NAMALWA (cell line): ENCODE data around the gene PPP2R2B.
"Not testable (repeated sequence)": the region's sequence is repeated elsewhere in the genome, so short reads cannot be mapped to it uniquely, and the experiment has no call there.

Experiments used
- DNase-seq: peaks from one replicate; pipeline ENCODE4 v3.0.0-alpha.2; 2015; ENCODE audit warnings: low spot score

Gene PPP2R2B

DNA sequence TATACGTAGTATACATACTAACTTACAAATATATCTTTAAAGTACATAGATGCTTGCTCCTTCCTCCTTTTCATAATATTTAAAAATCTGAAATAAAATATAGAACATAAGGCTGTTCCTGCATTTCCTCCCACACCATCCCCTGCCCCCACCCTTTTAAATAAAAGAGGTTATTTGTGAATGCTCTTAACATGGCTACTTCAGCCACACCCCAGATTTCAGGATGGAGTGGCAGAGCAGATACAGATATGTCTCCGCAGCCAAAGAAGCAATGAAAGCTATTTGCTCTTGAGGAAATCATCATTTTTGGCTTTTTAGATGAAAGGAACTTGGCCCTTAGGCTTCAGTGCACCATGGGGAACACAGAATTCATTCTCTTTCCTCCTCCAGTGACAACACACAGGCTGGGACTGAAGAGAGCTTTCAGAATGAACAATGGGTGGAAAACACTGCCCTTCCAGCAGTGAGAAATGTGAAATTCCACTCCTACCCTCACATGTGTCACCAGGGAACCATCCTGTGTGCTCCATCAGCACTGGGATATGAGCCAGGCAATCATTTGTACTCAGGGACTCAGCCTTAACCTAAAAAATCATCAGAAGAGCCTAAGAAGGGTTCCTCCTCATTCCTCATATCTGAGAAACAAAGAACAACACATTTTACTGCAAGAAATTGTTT is 134.3 kb downstream of the PPP2R2B start:
- DNase-seq: no peak

DNA sequence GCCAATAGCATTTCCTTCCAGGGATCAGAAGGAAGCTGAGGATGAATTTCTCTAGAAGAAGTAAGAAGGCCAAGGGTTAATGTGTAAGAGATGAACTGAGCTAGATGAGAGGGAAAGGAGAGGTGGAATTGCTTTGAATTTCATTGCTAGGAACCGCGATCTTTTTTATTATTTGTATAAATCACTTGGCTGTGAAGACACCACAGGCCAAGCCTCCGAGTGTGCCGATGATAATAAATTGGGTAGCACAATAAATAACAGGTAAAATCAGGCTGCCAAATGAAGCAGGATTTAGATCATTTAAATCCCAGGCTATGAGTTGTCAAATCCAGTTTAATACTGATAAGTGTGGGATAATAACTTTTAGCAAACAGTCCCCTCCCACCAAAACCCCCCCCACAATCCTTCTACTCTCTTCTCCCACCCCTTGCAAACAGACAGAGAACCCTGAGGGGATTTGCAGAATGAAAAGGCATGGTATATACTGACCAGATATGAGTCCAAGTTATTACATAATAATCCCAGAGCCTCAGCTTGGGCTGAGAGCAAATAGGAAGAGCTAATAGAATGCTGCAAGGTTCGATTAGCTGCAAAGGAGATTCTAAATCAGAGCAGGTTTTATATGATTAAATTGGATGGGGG is 143.5 kb downstream of the PPP2R2B start:
- DNase-seq: no peak

DNA sequence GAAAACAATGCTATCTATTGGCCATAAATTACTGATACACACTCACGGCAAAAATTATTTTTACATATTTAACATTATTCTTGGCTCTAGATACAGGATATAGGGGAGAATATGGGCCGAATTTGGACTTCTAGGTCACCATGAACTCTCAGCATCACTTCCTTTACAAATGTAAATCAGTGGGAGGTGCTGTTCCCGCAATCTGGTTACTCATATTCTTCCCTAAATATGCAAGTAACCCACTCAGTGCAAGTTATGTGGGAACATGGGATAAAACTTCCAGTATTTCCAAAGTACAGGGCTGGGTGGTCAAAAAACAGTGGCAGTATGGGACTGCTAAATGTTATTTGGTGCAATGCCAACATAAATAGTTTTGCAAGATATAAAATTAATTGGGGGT is 145.6 kb downstream of the PPP2R2B start:
- DNase-seq: no peak

DNA sequence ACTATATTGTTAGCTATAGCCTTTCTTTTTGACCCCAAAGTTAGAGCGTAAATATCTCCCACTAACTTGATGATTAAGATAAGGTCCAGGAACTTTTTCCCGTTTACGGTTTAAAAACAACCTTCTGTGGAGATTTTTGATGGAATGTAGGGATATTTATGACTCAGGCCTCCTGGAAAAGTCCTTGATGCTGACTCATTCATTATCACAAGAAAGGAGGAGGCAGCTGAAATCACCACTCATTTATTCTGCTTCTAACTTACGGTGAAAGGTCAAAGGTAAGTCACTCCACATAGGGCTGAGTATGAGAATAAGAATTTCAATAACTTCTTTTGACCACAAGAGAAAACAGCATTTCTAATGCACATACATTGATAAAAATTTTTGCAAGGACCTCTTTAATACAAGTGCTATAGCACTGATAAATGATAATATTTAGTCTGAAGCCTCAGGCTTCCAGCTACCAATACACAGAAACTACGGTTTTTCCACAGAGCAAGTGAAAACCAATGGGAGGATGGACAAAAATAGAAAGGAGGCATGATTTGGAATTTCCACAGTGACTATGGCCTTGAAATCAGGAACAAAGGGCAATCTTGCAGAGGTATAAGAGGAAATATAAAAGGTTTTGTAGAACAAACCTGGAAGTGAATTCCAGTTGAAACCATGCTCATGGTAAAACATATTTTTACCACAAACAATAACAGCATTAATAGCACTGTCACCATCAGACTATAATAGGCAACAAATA is 146.5 kb downstream of the PPP2R2B start:
- no peak for DNase-seq

DNA sequence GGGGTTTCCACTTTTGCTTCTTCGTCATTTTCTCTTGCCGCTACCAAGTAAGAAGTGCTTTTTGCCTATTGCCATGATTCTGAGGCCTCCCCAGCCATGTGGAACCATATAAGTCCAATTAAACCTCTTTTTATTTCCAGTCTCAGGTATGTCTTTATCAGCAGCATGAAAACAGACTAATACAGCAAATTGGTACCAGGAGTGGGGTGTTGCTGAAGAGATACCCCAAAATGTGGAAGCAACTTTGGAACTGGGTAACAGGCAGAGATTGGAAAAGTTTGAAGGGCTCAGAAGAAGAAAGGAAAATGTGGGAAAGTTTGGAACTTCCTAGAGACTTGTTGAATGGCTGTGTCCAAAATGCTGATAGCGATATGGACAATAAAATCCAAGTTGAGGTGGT is 149.8 kb downstream of the PPP2R2B start:
- not testable (repeated sequence) for DNase-seq

DNA sequence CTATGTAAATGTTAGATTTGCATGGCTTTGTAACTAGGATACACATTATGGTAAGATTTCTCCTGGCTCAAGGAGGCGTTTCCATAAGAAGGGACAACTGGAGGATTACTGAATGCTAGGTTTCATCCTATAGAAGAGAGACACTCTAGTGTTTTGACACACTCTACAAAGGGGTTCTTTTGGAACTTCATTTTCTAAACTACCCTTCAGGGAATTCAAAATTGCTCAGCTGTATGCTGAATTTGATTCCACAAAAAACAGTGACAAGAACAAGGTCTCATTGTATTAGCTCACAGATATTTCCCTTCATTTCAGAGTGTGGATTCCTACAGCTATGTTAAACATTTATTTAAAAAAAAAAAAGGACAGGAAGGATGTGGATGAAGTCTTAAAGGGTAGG is 151.7 kb downstream of the PPP2R2B start:
- DNase-seq: no peak

DNA sequence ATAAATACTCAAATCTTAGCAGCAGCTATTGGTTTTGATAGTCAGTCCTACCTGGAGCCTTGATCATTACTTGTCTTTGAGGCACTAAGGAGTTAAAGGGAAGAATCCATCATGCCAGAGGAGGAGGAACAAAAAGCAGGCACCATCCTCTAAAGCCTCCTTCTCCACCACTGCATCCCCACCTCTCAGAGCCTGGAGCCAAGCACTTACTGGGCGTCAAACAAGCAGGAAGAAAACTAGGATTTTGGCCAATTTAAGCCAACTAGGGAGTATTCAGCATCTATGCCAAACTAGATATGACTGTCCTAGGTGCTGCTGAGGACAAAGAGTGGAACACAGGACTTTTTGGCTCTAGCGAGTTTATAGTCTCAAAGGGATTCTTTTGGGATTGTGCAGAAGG is 152.5 kb downstream of the PPP2R2B start:
- no peak for DNase-seq

DNA sequence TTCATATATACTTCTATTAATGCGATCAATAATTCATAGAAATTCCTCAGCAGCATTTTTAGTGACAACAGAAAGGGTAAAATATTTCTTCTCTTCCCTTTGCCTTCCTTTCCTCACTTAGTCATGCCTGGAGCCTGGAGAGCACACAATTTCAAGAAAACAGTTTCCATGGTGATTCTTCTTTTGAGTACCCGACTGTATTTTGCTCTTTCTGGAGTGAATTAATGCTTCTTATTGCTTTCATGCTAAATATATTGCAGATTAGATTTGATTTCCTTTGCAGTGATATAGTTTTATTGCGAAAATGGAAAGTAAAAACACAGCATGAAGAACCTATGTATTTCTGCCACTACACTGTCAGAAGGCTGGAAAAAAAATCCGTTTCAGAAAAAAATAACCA is 153.5 kb downstream of the PPP2R2B start:
- DNase-seq: no peak

DNA sequence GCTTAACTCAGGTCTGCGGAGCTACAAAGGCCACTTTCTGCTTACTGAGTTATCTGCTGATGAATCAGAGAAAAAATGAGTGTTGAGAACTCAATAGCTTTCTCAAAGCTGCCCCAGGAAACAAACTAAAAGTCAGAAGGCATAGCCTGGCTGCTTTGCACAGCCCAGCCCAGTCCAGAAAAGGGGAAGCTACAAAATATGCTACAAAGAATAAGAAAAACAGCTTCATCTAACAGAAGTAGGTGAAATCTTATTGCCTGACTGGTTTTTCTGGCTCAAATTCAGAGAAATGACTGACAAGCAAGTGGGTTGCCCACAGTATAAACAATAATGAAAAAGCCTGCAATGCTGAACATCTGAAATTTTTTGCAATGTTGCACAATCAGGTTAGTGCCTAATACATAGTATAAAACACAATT is 156.2 kb downstream of the PPP2R2B start:
- DNase-seq: no peak

DNA sequence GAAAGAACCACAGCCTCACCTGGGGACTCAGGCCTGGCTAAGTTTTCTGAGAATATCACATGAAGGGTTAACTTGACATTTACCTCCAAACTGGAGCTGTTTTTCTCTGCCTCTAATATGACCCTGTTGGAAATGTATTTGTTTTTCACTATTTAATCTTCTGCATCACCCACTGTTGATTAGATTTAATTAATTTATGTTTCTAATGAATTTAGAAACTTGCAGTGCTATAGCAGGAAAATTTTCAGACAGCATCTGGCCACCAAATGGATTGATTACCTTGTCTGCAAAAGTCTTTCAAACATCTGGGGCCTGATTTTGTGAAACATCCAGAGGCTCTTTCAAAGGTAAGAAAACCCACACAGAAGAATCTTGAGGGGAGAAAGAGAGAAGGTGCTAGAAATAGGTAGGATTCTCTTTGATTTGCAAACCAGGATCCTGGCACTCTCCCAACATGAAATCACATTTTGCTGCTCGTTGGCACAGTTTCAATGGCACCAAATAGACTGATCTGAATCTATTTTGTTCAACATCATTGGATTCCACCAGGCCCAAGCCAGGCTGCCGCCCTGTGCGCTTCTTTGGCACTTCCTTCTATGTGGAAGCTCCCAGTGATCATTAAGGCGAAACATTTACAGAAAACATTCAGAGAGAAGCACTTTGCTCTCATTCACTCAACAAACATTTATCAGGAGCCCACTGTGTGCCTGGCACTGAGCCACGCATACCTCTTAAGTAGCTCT is 157.3 kb downstream of the PPP2R2B start:
- DNase-seq: no peak

DNA sequence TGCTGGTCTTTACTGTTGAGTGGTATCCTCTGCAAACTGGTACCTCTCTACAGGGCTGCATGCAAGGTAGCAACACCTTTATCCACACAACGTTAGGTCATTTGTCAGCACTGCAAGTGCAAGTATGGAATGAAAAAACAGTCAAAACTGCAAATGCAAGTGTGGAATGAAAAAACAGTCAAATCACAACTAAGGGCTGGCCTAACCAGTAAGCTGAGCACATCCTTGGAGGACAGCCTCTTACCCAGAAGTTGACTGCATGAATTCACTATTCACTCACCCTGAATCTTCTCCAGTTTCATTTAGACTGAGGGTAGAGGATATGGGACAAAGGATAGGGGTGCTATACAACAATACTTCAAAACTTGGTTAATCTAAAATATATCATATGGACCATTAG is 158.4 kb downstream of the PPP2R2B start:
- DNase-seq: no peak

DNA sequence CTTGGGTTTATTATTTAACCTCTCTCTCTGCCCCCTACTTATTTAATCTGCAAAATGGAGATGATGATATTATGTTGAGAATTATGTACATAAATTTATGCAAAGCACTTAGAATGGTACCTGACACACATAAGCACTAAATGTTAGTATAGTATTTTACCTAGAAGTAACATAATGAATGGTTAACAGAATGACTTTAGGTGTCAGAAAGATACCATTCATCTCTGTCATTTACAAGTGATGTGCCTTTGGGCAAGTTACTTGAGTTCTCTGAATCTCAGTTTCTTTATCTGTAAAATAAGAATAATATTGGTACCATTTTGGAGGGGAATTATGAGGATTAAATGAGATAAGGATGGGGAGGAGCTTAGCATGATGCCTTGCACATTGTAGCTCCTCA is 159.4 kb downstream of the PPP2R2B start:
- no peak for DNase-seq

DNA sequence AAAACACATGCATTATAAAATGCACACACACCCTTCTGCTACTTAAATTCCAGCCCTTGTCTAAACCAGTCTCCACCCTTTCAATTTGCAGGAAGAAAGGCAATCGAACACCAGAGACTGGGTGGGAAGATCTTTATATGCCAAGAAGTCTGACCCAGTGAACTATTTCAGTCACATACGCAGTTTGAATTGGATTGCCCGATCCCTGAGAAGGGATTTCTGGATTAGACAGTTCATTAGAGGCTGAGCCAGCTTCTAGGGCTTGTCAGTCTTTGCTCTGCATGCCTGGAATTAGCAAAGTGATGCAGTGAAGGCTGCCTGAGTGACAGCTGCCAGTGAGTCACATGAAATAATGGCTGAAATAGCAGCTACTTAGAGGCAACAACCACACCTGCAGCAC is 159.9 kb downstream of the PPP2R2B start:
- no peak for DNase-seq

DNA sequence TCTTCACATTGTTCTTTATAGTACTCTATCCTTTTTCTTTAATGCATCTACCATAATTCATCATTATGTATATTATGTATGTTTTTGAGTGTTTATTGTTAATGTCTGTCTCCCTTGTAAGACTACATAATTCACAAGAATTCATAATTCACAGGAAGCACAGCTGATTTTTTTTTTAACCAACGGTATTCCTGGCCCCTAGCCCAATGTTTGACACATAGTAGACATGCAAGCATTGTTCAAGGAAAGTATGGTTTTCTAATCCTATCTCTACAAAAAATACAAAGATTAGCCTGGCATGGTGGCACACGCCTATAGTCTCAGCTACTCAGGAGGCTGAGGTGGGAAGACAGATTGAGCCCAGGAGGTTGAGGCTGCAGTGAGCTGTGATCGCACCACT is 160.6 kb downstream of the PPP2R2B start:
- DNase-seq: no peak

DNA sequence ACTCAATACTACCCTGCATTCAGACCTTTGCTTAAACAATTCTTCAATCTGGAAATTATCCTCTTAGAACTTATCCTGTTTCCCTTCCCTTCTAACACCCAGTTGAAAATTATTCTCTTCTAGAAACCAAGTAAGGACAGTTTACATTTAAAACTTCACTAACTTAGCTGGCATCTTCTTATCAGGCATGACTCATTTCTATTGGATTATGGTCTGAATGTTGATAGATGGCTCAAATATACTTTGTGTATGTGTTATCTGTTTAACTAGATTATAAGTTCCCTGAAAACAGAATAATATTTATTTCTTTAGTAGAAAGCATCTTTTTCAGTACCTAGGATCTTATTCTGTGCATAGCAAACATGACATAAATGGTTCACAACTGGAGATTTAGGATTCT is 161.9 kb downstream of the PPP2R2B start:
- no peak for DNase-seq

DNA sequence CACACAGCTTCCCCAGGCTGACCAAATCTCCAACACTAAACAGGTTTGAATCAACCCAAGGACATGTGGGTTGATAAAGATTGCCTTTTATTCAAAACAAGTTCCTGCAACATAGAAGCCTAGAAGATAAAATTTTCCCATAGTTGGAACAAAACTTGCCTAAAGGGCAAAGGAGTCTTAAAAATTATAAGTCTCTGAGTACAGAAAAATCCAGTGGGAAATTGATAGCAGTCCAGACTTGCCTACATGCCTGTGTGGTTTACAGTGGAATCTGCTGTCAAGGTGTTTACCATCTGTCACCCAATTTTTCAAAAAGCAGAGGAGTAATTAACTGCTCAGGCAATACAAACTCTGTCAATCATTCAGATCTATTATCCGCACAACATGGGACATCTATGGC is 168.2 kb downstream of the PPP2R2B start:
- no peak for DNase-seq

DNA sequence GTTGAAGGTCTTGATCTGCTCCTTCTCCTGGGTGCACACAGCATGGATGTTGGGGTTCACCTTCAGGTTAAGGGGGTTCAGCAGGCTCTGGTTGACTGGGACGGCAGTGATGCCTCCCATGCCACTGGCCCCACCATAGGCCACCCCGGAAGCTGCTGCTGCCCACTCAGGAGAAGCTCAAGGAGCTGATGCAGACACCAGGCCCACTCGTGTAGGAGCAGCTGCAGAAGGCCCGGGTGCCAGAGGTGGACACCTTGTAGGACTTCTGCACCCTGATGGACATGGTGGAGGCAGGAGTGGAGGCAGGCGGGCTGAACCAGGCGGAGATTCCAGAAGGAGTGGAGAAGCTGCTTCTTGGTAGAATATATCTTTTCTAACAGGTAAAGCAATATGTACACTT is 171.2 kb downstream of the PPP2R2B start:
- DNase-seq: no peak

DNA sequence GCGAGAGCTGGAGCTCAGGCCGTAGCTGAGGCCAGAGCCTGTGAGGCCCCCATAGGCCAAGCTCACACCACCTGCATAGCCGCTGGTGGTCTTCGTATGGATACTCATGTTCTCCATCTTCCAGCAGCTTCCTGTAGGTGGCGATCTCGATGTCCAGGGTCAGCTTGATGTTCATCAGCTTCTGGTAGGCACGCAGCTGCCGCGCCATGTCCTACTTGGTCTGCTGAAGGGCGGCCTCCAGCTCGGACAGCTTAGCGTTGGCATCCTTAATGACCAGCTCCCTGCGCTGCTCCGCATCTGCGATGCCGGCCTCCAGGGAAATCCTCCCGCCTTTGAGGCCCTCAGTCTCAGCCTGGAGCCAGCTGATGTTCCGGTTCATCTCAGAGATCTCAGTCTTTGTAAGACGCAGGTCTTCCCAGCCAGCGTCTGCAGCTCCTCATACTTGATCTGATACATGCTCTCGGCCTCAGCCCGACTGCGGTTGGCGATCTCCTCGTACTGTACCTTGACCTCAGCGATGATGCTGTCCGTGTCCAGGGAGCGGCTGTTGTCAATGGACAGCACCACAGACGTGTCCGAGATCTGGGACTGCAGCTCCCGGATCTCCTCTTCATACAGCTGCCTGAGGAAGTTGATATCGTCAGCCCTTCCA is 172.1 kb downstream of the PPP2R2B start:
- peak; percentile 16 for DNase-seq

DNA sequence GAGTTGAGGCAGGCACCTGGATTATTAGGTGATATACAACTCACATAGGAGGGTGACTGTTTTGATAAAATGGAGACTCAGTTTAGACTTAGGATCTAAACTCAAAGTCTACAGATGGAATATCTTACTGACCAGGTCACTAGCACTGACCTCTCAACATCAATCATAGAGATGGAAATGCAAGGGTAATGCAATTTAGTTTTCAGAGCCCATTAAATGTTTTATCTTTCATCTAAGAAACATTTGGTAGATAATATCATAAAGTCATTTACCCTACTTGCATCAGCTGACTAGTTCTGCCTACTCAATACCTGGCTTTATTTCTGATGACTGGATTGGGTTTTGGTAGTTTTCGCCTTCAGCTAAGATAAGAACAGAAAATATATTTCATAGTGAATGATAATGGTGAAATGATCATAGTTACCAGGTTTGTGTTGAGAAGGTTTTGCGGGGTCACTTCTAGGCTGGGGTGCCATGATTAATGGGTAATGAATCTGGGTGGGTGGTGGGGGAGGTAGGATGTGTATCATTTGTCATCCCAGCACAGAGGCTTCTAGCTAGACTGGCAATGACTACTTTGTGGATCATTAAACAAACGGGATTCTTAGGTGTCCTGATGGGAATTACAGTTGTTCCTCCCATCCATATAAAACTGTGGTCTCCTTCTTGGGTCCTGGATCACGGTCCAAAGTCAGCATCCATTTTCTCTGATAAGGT is 173.4 kb downstream of the PPP2R2B start:
- no peak for DNase-seq

DNA sequence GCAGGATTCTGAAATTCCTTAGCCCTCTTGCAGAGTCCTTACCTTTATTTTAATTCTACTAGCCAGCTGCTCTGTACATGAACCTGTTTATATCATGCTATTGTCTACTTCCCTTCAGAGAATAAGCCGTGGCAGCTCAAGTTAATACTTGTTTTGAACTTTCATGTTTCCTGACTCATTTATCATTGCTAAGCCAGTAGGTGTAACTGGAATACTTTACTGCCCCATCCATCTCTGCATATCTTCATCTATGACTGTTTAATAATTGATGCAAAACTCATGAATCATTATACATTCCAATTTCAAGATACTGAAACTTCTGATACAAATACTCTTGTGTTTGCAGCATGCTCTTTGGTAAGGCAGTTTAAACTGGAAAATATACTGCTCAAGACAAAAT is 174.7 kb downstream of the PPP2R2B start:
- no peak for DNase-seq

DNA sequence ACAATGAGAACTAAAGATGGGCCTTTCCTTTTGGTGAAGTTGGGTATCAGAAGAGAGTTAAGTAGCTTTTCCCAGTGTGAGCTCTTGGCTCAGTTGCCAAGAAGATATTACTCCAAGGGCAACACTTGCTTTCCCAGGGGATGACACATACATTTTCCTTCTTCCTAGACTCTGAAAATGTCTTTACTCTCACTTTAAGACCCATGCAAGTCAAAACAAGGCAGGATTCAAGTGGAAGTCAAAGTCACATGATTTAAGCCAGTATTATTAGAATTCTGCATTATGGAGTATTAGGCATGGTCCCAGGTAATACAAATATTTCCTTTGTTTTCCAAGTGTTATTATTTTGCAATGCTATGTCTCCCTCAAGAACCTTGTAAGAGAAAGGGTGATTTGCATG is 175.1 kb downstream of the PPP2R2B start:
- no peak for DNase-seq
